ENCODE results near the gene CDCA7. TPM values are rescaled to one million over a fixed set of nuclear protein-coding genes. Genes with fewer than 3 reads are reported as not detected.

CDCA7 gene
- total RNA-seq, 1 donor from 2014 or later, result 5.6 TPM

- peak overlapping the region; percentile 83 for H3K4me3 ChIP-seq (ENCODE audit: low read depth, low read length)
- DNase-seq (ENCODE audit: low read depth), result no peak
Observed at GRCh38 chr2:173354073-173354581, 545 bp upstream of the CDCA7 start.

GRCh38 chr2:173355132-173355865, 627 bp downstream of the CDCA7 start:
- no peak for DNase-seq (ENCODE audit: low read depth)
- Histone ChIP-seq H3K27me3 (ENCODE audit: control insufficient read depth, insufficient read depth, low read length) (no peaks in the 10 kb centered on the region), H3K36me3 (ENCODE audit: control insufficient read depth, insufficient read depth, low read length) (no peaks in the 10 kb centered on the region), H3K4me3 (ENCODE audit: low read depth, low read length) (peak overlapping the region; percentile 83)
- TF ChIP-seq CTCF (IDR thresholded peaks at IDR 0.05; ENCODE audit: insufficient read depth, low read length, poor library complexity, severe bottlenecking), result no peak

More at GRCh38 chr2:173354073-173354581, 545 bp upstream of the CDCA7 start:
- no peak for TF ChIP-seq CTCF (IDR thresholded peaks at IDR 0.05; ENCODE audit: insufficient read depth, low read length, poor library complexity, severe bottlenecking)
- Histone ChIP-seq H3K27me3 (ENCODE audit: control insufficient read depth, insufficient read depth, low read length) (no peaks in the 10 kb centered on the region), H3K36me3 (ENCODE audit: control insufficient read depth, insufficient read depth, low read length) (no peaks in the 10 kb centered on the region)

GRCh38 chr2:173355866-173356508, 1.3 kb downstream of the CDCA7 start:
- Histone ChIP-seq H3K36me3 (ENCODE audit: control insufficient read depth, insufficient read depth, low read length) (no peaks in the 10 kb centered on the region), H3K27me3 (ENCODE audit: control insufficient read depth, insufficient read depth, low read length) (no peaks in the 10 kb centered on the region), H3K4me3 (ENCODE audit: low read depth, low read length) (peak overlapping the region; percentile 83)
- no peak for TF ChIP-seq CTCF (IDR thresholded peaks at IDR 0.05; ENCODE audit: insufficient read depth, low read length, poor library complexity, severe bottlenecking)
- DNase-seq (ENCODE audit: low read depth), result no peak

- Histone ChIP-seq H3K4me3 (ENCODE audit: low read depth, low read length) (no peak overlapping the region), H3K36me3 (ENCODE audit: control insufficient read depth, insufficient read depth, low read length) (no peaks in the 10 kb centered on the region), H3K27me3 (ENCODE audit: control insufficient read depth, insufficient read depth, low read length) (no peaks in the 10 kb centered on the region)
- TF ChIP-seq CTCF (IDR thresholded peaks at IDR 0.05; ENCODE audit: insufficient read depth, low read length, poor library complexity, severe bottlenecking), result no peak
- DNase-seq (ENCODE audit: low read depth), result no peak
Observed at GRCh38 chr2:173357346-173357745, 2.7 kb downstream of the CDCA7 start.

- TF ChIP-seq CTCF (IDR thresholded peaks at IDR 0.05; ENCODE audit: insufficient read depth, low read length, poor library complexity, severe bottlenecking), result no peak
- DNase-seq (ENCODE audit: low read depth), result no peak
- Histone ChIP-seq H3K4me3 (ENCODE audit: low read depth, low read length) (no peak overlapping the region), H3K36me3 (ENCODE audit: control insufficient read depth, insufficient read depth, low read length) (no peaks in the 10 kb centered on the region), H3K27me3 (ENCODE audit: control insufficient read depth, insufficient read depth, low read length) (no peaks in the 10 kb centered on the region)
Observed at GRCh38 chr2:173358616-173359015, 3.9 kb downstream of the CDCA7 start.
